ENCODE data around the gene PTPRN2. TPM values are rescaled to one million over a fixed set of nuclear protein-coding genes. Genes with fewer than 3 reads are reported as not detected.

PTPRN2 gene
- total and polyA plus RNA-seq, 2 donors (not counting 1 experiment from before 2014, with no cell fraction given): 0.54 to 1.2 TPM

- H4K20me1 ChIP-seq (ENCODE audit: control insufficient read depth, extremely low read depth, insufficient read depth, low read length): no peaks in the 10 kb centered on the region
- H3K79me2 ChIP-seq (ENCODE audit: control insufficient read depth, insufficient read depth, low read length): no peaks in the 10 kb centered on the region
- no peak for DNase-seq (ENCODE audit: low read depth in 2 of 2)
- H3K4me1 ChIP-seq (ENCODE audit: control insufficient read depth, extremely low read depth, insufficient read depth, low read length): no peaks in the 10 kb centered on the region
- H3K36me3 ChIP-seq (ENCODE audit: control insufficient read depth, insufficient read depth, low read length): no peaks in the 10 kb centered on the region
- TF ChIP-seq EZH2 (IDR thresholded peaks at IDR 0.05; ENCODE audit: low read length, missing control alignments): no peak
- no peak for TF ChIP-seq CTCF (conservative IDR thresholded peaks at IDR 0.05 in 1 of 2, IDR thresholded peaks at IDR 0.05 in 1 of 2; ENCODE audit: low read depth in 1 of 2, low read length in 2 of 2)
- no peak overlapping the region for H3K4me3 ChIP-seq (replicated peaks in 1 of 4; ENCODE audit: control extremely low read depth in 1 of 4, insufficient read depth in 1 of 4, low read depth in 3 of 4, low read length in 4 of 4)
- no peaks in the 10 kb centered on the region for H3K27me3 ChIP-seq (ENCODE audit: control insufficient read depth, insufficient read depth, low read length)
- no peak overlapping the region for H3K27ac ChIP-seq (ENCODE audit: insufficient read depth, low read length)
- H3K9me3 ChIP-seq (ENCODE audit: control insufficient read depth, insufficient read depth, low read depth, low read length): no peaks in the 10 kb centered on the region
- H3K4me2 ChIP-seq (ENCODE audit: extremely low read depth, insufficient read depth, low read length): no peak overlapping the region
- H3K9ac ChIP-seq (ENCODE audit: insufficient read depth, low read length): no peak overlapping the region
- no peak overlapping the region for H2AFZ ChIP-seq (ENCODE audit: low read length)
Measured at GRCh38 chr7:157612009-157612663, 975.5 kb downstream of the PTPRN2 start.

GRCh38 chr7:157611341-157611740 is 976.3 kb downstream of the PTPRN2 start:
- H3K27ac ChIP-seq (ENCODE audit: insufficient read depth, low read length): no peak overlapping the region
- H3K4me1 ChIP-seq (ENCODE audit: control insufficient read depth, extremely low read depth, insufficient read depth, low read length): no peaks in the 10 kb centered on the region
- no peaks in the 10 kb centered on the region for H3K27me3 ChIP-seq (ENCODE audit: control insufficient read depth, insufficient read depth, low read length)
- H3K36me3 ChIP-seq (ENCODE audit: control insufficient read depth, insufficient read depth, low read length): no peaks in the 10 kb centered on the region
- TF ChIP-seq CTCF (conservative IDR thresholded peaks at IDR 0.05 in 1 of 2, IDR thresholded peaks at IDR 0.05 in 1 of 2; ENCODE audit: low read depth in 1 of 2, low read length in 2 of 2) (no peak), EZH2 (IDR thresholded peaks at IDR 0.05; ENCODE audit: low read length, missing control alignments) (no peak)
- no peaks in the 10 kb centered on the region for H3K79me2 ChIP-seq (ENCODE audit: control insufficient read depth, insufficient read depth, low read length)
- H2AFZ ChIP-seq (ENCODE audit: low read length): no peak overlapping the region
- no peaks in the 10 kb centered on the region for H4K20me1 ChIP-seq (ENCODE audit: control insufficient read depth, extremely low read depth, insufficient read depth, low read length)
- no peak overlapping the region for H3K4me2 ChIP-seq (ENCODE audit: extremely low read depth, insufficient read depth, low read length)
- H3K9me3 ChIP-seq (ENCODE audit: control insufficient read depth, insufficient read depth, low read depth, low read length): no peaks in the 10 kb centered on the region
- no peak overlapping the region for H3K4me3 ChIP-seq (replicated peaks in 1 of 4; ENCODE audit: control extremely low read depth in 1 of 4, insufficient read depth in 1 of 4, low read depth in 3 of 4, low read length in 4 of 4)
- H3K9ac ChIP-seq (ENCODE audit: insufficient read depth, low read length): no peak overlapping the region
- DNase-seq (ENCODE audit: low read depth in 2 of 2): no peak

- H3K4me2 ChIP-seq (ENCODE audit: extremely low read depth, insufficient read depth, low read length): no peak overlapping the region
- H3K9me3 ChIP-seq (ENCODE audit: control insufficient read depth, insufficient read depth, low read depth, low read length): no peaks in the 10 kb centered on the region
Measured at GRCh38 chr7:157610671-157611295, 976.8 kb downstream of the PTPRN2 start.

More at GRCh38 chr7:157610671-157611295, 976.8 kb downstream of the PTPRN2 start:
- H3K79me2 ChIP-seq (ENCODE audit: control insufficient read depth, insufficient read depth, low read length): no peaks in the 10 kb centered on the region
- no peak overlapping the region for H3K9ac ChIP-seq (ENCODE audit: insufficient read depth, low read length)
- H3K4me1 ChIP-seq (ENCODE audit: control insufficient read depth, extremely low read depth, insufficient read depth, low read length): no peaks in the 10 kb centered on the region
- TF ChIP-seq CTCF (conservative IDR thresholded peaks at IDR 0.05 in 1 of 2, IDR thresholded peaks at IDR 0.05 in 1 of 2; ENCODE audit: low read depth in 1 of 2, low read length in 2 of 2) (no peak), EZH2 (IDR thresholded peaks at IDR 0.05; ENCODE audit: low read length, missing control alignments) (no peak)
- no peak overlapping the region for H3K27ac ChIP-seq (ENCODE audit: insufficient read depth, low read length)
- H4K20me1 ChIP-seq (ENCODE audit: control insufficient read depth, extremely low read depth, insufficient read depth, low read length): no peaks in the 10 kb centered on the region
- H3K27me3 ChIP-seq (ENCODE audit: control insufficient read depth, insufficient read depth, low read length): no peaks in the 10 kb centered on the region
- peak in 1 of 2 donors; percentile 21 for DNase-seq (ENCODE audit: low read depth in 2 of 2)
- no peaks in the 10 kb centered on the region for H3K36me3 ChIP-seq (ENCODE audit: control insufficient read depth, insufficient read depth, low read length)
- no peak overlapping the region for H2AFZ ChIP-seq (ENCODE audit: low read length)
- H3K4me3 ChIP-seq (replicated peaks in 1 of 4; ENCODE audit: control extremely low read depth in 1 of 4, insufficient read depth in 1 of 4, low read depth in 3 of 4, low read length in 4 of 4): no peak overlapping the region

Measured in fibroblast of lung (primary cell).